Endothelial cell of umbilical vein (primary cell): Measurements from ENCODE around the gene ZFP57. TPM values are rescaled to one million over a fixed set of nuclear protein-coding genes. Genes with fewer than 3 reads are reported as not detected.

Source experiments
- BruUV-seq: library from RNA; stranded (reverse); fragments of 400-500 nt; replicated peaks from 2 replicates; lab custom pipeline; 2021; lab: Mats Ljungman, UMichigan
- CTCF ChIA-PET: fragments of 300-600, 350-600 bp; sonication (Branson Sonifier 250); formaldehyde crosslinking; loops from one replicate; lab custom pipeline; 2021; ENCODE audit warnings: antibody characterized with exemption, inconsistent platforms; lab: Charles Lee
- POLR2A ChIA-PET: fragments of 300-600, 350-600 bp; sonication (Branson Sonifier 250); formaldehyde crosslinking; loops from one replicate; lab custom pipeline; 2021; ENCODE audit warnings: antibody characterized with exemption, inconsistent platforms; lab: Charles Lee
- DNase-seq: peaks from one replicate; pipeline ENCODE4 v3.0.0-alpha.2; 2011; ENCODE audit warnings: low read depth, low spot score
- FAIRE-seq: peaks from 2 replicates; lab custom pipeline; 2011; peaks lifted over from hg19 to GRCh38; lab: Jason Lieb, UNC
- H2AFZ ChIP-seq: 2 replicates; pipeline ENCODE4 v1.6.0; 2012; ENCODE audit warnings: low read depth, low read length, control low read depth, inconsistent platforms
- H3K27ac ChIP-seq: 2 replicates; pipeline ENCODE4 v1.5.1; 2011; ENCODE audit warnings: low read depth, mild to moderate bottlenecking, control low read depth, low read length, moderate library complexity; ENCODE audit not compliant: insufficient read depth
- H3K27me3 ChIP-seq, 2 experiments: 2 replicates each; pipeline versions ENCODE4 v1.6.0 to v1.6.1; 2011; ENCODE audit warnings: low read length in 2 of 2, mixed read lengths in 1 of 2; ENCODE audit not compliant: control insufficient read depth in 2 of 2, insufficient read depth in 2 of 2
- H3K36me3 ChIP-seq, 2 experiments: 2 replicates in 1 of 2; 3 replicates in 1 of 2; pipeline ENCODE4 v1.5.1; 2011; ENCODE audit warnings: low read length in 2 of 2, mild to moderate bottlenecking in 1 of 2, moderate library complexity in 1 of 2; ENCODE audit not compliant: control insufficient read depth in 2 of 2, insufficient read depth in 2 of 2; ENCODE audit errors: extremely low read depth in 1 of 2
- H3K4me1 ChIP-seq: 3 replicates; pipeline ENCODE4 v1.5.1; 2011; ENCODE audit warnings: mild to moderate bottlenecking, low read length; ENCODE audit not compliant: control insufficient read depth, insufficient read depth; ENCODE audit errors: extremely low read depth
- H3K4me2 ChIP-seq: 2 replicates; pipeline ENCODE4 v1.6.1; 2011; ENCODE audit warnings: low read length, control low read depth, mixed read lengths; ENCODE audit not compliant: insufficient read depth
- H3K4me3 ChIP-seq, 3 experiments: fragments of 200-600 bp in 1 of 3; sonication (generic), shearing (Covaris generic) in 1 of 3; replicated peaks in 1 of 3; 2 replicates each; pipeline ENCODE4 v1.5.1; 2011 to 2016; ENCODE audit warnings: control low read depth in 3 of 3, low read length in 3 of 3, mild to moderate bottlenecking in 2 of 3, inconsistent platforms in 1 of 3, low read depth in 1 of 3, moderate library complexity in 1 of 3; ENCODE audit not compliant: insufficient read depth in 1 of 3
- H3K79me2 ChIP-seq: 2 replicates; pipeline ENCODE4 v1.6.0; 2012; ENCODE audit warnings: low read length, inconsistent platforms; ENCODE audit not compliant: control insufficient read depth, insufficient read depth
- H3K9ac ChIP-seq: replicated peaks from 2 replicates; pipeline ENCODE3; 2011; ENCODE audit warnings: low read length, control low read depth; ENCODE audit not compliant: insufficient read depth; ENCODE audit errors: extremely low read depth
- H3K9me1 ChIP-seq: replicated peaks from 3 replicates; pipeline ENCODE4 v1.6.0; 2011; ENCODE audit warnings: mild to moderate bottlenecking, low read length; ENCODE audit not compliant: control insufficient read depth, insufficient read depth; ENCODE audit errors: extremely low read depth
- H3K9me3 ChIP-seq: replicated peaks from 2 replicates; pipeline ENCODE4 v1.5.1; 2012; ENCODE audit warnings: low read length, inconsistent platforms; ENCODE audit not compliant: control insufficient read depth, insufficient read depth
- H4K20me1 ChIP-seq: replicated peaks from 2 replicates; pipeline ENCODE3; 2011; ENCODE audit warnings: mild to moderate bottlenecking, low read length; ENCODE audit not compliant: control insufficient read depth, insufficient read depth; ENCODE audit errors: extremely low read depth
- CTCF ChIP-seq, 2 donors: IDR thresholded peaks; 1 replicate in 1 of 2; 2 replicates in 1 of 2; pipeline ENCODE4 v1.5.1; 2011; ENCODE audit warnings: low read length in 2 of 2, mild to moderate bottlenecking in 2 of 2, moderate library complexity in 2 of 2, control low read depth in 1 of 2, inconsistent platforms in 1 of 2, low read depth in 1 of 2; ENCODE audit not compliant: insufficient read depth in 1 of 2; ENCODE audit errors: extremely low read depth in 1 of 2
- EZH2 ChIP-seq: IDR thresholded peaks from 2 replicates; pipeline ENCODE4 v1.6.1; 2012; ENCODE audit warnings: borderline replicate concordance, low read depth, mild to moderate bottlenecking, moderate library complexity, low read length, inconsistent platforms; ENCODE audit not compliant: severe bottlenecking
- FOS ChIP-seq: IDR thresholded peaks from 2 replicates; pipeline ENCODE4 v1.6.1; 2011; ENCODE audit warnings: mild to moderate bottlenecking, low read length, moderate library complexity, borderline replicate concordance; ENCODE audit not compliant: insufficient read depth
- GATA2 ChIP-seq: IDR thresholded peaks from 2 replicates; pipeline ENCODE4 v1.7.0; 2011; ENCODE audit warnings: low read depth, mild to moderate bottlenecking, moderate library complexity, mixed read lengths, low read length; ENCODE audit not compliant: insufficient read length, insufficient read depth
- JUN ChIP-seq: IDR thresholded peaks from 2 replicates; pipeline ENCODE4 v1.6.1; 2011; ENCODE audit warnings: borderline replicate concordance, low read depth; ENCODE audit not compliant: insufficient read length, insufficient read depth
- MAX ChIP-seq: IDR thresholded peaks from 2 replicates; pipeline ENCODE4 v1.6.1; 2011; ENCODE audit not compliant: insufficient read depth, insufficient read length
- MYC ChIP-seq: IDR thresholded peaks from one replicate; pipeline ENCODE4 v1.6.1; 2011; ENCODE audit warnings: mild to moderate bottlenecking, low read depth, low read length
- POLR2A ChIP-seq: IDR thresholded peaks from 2 replicates; pipeline ENCODE4 v1.6.1; 2012; ENCODE audit warnings: low read depth, mild to moderate bottlenecking, control low read depth, low read length
- POLR2AphosphoS5 ChIP-seq: IDR thresholded peaks from 2 replicates; pipeline ENCODE4 v1.6.1; 2012; ENCODE audit warnings: low read depth, mild to moderate bottlenecking, control low read depth, low read length, moderate library complexity; ENCODE audit not compliant: insufficient read depth
- dilution Hi-C: fragments of 300-500 bp; cut with MboI; formaldehyde crosslinking; loops from one replicate; pipeline ENCODE4 v1.15.0; 2019; ENCODE audit warnings: low sequenced_read_pairs; ENCODE audit not compliant: extremely low pct_ligation_motif_present
- intact Hi-C: fragments of 100-400 bp; cut with micrococcal nuclease; formaldehyde crosslinking; loops from one replicate; pipeline ENCODE4 v1.10.0; 2022
- polyA plus RNA-seq, 4 experiments: library from polyadenylated mRNA; depleted of rRNA in 3 of 4; stranded (reverse) in 3 of 4; unstranded in 1 of 4; fragments of >200 nt; gene quantifications; 2 replicates each; pipeline versions ENCODE4 v1.2.1 to v1.2.3, GENCODE V29; 2011 to 2012; ENCODE audit warnings: missing spikeins in 1 of 4
- total RNA-seq: library from RNA; stranded (reverse); gene quantifications from 2 replicates; pipeline ENCODE4 v1.2.3, GENCODE V29; 2021

Gene ZFP57
- total and polyA plus RNA-seq, 2 donors (not counting 3 experiments of a cell fraction or from before 2014, with no cell fraction given): 0.07 TPM; not detected in 1

GRCh38 chr6:29641430-29642148 lies 39.4 kb downstream of the ZFP57 start:
- no peak overlapping the region for H3K27ac ChIP-seq
- intact Hi-C loops: no loop called here
- H3K9ac ChIP-seq: no peak overlapping the region
- H3K4me2 ChIP-seq: no peak overlapping the region
- no peaks in the 10 kb centered on the region for H3K36me3 ChIP-seq
- no peak overlapping the region for H3K4me3 ChIP-seq
- H3K9me1 ChIP-seq: no peaks in the 10 kb centered on the region
- BruUV-seq: no TSS peak
- no peaks in the 10 kb centered on the region for H4K20me1 ChIP-seq
- H3K9me3 ChIP-seq: no peaks in the 10 kb centered on the region
- CTCF ChIA-PET: interaction anchor here (0.7 to 3.2 kb wide), 4 partner anchors 9 to 13 kb away, joined by 3 to 24 read pairs (median 12); no protein-coding TSS in a partner anchor
- no peak overlapping the region for H2AFZ ChIP-seq
- dilution Hi-C loops: no loop called here
- TF ChIP-seq GATA2 (no peak), CTCF (IDR thresholded peaks at IDR 0.05; ENCODE audit: extremely low read depth in 1 of 2, insufficient read depth in 1 of 2, low read depth in 1 of 2, low read length in 2 of 2) (no peak), JUN (no peak), POLR2AphosphoS5 (no peak), MYC (no peak), POLR2A (no peak), EZH2 (no peak), FOS (no peak), MAX (no peak)
- DNase-seq (no peak), FAIRE-seq (no peak)
- POLR2A ChIA-PET: interaction anchor here (1.0 kb wide), 1 partner anchor 9 kb away, joined by 3 read pairs; no protein-coding TSS in a partner anchor
- H3K79me2 ChIP-seq: no peaks in the 10 kb centered on the region
- no peaks in the 10 kb centered on the region for H3K27me3 ChIP-seq
- no peaks in the 10 kb centered on the region for H3K4me1 ChIP-seq
